Epithelial cell of esophagus (primary cell): ENCODE results near the gene ZNF28.

Source experiments
- DNase-seq: peaks from one replicate; pipeline ENCODE4 v3.0.0; 2010; ENCODE audit warnings: low read depth
- H3K4me3 ChIP-seq: 2 replicates; pipeline ENCODE4 v1.5.1; 2011; ENCODE audit warnings: mild to moderate bottlenecking, low read length, control low read depth
- CTCF ChIP-seq: IDR thresholded peaks from 2 replicates; pipeline ENCODE4 v1.5.1; 2011; ENCODE audit warnings: low read depth, mild to moderate bottlenecking, low read length, control low read depth, inconsistent platforms; ENCODE audit not compliant: insufficient read depth; ENCODE audit errors: missing control alignments

The ZNF28 gene

DNA sequence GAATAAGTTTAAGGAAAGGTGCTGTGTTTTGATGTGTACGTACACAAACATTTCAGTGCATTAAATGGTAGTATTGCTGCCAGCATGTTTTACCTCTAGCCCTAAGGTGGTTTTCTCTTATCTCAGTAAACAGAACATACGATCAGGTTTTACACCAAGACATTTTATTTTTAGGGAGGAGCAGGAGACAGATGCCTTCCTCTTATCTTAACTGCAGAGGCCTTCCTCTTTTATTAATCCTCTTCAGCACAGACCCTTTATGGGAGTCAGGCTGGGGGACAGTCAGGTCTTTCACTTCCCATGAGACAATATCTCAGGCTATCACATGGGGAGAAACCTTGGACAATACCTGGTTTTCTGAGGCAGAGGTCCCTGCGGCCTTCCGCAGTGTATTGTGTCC lies 71.7 kb downstream of the ZNF28 start:
- no peak for TF ChIP-seq CTCF
- H3K4me3 ChIP-seq: no peak overlapping the region
- no peak for DNase-seq

GRCh38 chr19:52748336-52748950 lies 73.0 kb downstream of the ZNF28 start:
- TF ChIP-seq CTCF: peak; percentile 34
- DNase-seq: peak; percentile 55
- no peak overlapping the region for H3K4me3 ChIP-seq
